Endometrium (tissue), 2 donors: ENCODE measurements around the gene GRID2.

Experiments used
- FAIRE-seq: peaks from 2 replicates; lab custom pipeline; 2012; peaks lifted over from hg19 to GRCh38; lab: Jason Lieb, UNC
- donor health status: control.
- donor health status: control.

GRID2 gene

DNA sequence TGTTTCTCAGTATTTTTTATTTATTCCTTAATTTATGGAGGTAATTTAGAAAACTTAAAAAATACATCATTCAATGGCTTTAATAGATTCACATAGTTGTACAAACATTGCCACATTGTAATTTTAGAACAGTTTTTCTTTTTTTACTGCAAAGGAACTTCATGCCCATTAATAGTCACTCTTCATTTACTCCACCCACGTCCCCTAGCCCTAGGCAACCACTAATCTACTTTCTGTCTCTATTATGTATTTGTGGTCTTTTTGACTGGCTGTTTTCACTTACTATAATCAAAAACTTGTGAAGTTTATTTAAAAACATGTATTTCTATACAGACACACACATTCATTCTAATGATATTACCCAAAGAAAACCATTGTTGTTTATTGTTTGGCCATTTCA lies 664.8 kb downstream of the GRID2 start:
- no peak for FAIRE-seq

DNA sequence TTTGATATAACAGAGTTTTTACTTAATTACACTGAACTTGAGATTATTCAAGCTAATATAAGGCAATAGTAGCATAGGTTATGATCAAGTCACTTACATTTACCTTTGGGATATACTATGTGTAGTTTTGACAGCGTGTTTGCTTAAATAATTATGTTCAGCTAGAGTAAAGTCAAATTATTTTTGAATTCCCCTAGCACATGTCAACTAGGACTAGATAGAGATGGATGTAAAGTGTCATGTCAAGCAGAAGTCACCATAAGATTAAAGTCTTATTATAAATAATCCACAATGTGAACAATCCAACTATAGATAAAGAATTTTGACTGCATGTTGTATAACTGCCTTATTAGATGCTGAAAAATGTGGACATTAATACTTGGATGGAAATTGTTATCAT lies 665.2 kb downstream of the GRID2 start:
- FAIRE-seq = no peak

- peak; percentile 94 for FAIRE-seq
Measured at GRCh38 chr4:92969650-92970379, 666.0 kb downstream of the GRID2 start.

- no peak for FAIRE-seq
Measured at GRCh38 chr4:92970996-92971395, 667.2 kb downstream of the GRID2 start.

DNA sequence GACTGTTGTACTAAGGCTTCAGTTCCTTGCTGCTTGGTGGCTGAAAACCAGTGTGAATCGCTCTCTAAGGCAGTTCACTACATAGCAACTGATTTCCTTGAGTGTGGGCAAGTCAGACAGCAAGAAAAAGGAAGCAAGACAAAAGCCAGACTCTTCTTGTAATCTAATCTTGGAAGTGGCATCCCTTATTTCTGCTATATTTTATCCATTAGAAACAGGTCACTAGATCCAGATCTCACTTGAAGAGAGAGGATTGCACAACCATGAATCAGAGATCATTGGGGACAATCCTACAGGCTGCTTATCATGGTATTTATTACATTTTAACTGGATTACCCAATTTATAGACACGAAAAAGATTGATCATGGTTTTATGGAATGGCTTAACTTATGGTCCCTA lies 684.5 kb downstream of the GRID2 start:
- FAIRE-seq = no peak

DNA sequence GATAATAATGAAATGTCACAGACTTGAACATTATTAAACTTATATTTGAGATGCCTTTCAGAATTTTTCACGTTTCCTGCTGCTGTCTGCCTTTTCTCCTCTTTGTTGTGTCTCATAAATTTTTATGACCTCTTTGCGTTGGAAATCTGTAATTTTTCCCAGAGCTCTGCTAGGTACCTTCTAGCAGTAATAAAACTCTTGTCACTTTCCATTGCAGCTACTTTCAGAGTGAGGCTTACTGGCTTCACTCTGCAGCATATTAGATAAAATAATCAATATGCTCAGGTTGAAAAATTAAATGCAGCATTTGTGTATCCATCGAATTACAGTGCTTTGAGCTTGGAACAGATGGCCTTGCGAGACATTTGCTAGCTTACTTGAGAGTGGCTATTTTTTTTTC lies 689.0 kb downstream of the GRID2 start:
- no peak for FAIRE-seq

DNA sequence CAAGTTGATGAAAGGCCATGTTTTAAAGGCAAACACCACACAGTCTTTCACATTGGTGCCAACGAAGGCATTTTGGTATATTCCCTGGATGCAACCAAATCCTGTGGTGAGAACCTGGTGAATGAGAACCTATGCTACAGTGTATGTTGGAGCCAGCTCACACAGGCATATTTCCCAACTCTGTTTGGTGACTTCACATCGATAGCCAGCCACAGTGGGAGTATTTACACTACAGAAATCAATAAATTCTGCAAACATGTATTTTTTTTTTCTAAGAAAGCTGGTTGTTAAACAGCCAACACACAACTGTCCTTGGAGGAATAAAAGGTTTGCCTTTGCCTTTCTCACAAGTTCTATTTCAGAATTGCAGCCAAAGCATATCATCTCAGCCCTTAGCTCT lies 691.0 kb downstream of the GRID2 start:
- no peak for FAIRE-seq

DNA sequence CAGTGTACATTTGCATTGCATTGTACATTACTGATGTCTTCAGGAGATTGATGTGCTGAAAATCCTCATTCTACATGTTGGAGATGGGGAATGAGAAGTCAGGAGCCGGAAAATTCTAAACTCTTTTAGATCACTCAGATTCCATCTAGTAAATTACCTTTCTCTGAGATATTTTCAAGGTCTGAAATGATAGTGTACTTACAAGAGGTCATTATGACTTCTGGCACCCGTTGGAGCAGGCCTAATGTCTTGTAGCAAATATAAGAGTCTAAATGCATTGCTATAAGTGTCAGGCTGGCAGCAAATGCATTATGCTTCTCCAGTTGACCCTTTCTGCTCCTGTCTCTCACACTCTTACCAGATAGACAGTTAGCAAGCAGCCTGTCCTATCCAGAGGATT lies 692.8 kb downstream of the GRID2 start:
- FAIRE-seq = no peak

GRCh38 chr4:93000910-93001309 lies 697.1 kb downstream of the GRID2 start:
- no peak for FAIRE-seq

DNA sequence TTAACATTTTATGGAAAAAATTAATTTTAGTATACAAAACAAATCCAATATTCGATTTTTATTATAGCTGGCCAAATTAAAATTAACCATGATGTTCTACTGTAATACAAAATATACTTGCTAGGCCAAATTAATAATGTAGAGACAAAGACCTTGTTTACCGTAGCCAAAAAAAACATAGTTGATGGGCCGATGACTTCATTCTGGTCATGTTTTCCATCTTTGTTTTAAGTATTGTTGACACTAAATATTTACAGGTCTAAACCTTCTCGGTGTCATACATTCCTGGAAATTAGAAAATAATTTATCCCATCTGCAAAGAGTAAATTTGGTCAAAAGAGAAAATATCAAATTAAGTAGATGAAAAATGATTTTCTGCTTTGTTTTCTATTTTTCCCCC lies 698.5 kb downstream of the GRID2 start:
- FAIRE-seq = peak; percentile 31

DNA sequence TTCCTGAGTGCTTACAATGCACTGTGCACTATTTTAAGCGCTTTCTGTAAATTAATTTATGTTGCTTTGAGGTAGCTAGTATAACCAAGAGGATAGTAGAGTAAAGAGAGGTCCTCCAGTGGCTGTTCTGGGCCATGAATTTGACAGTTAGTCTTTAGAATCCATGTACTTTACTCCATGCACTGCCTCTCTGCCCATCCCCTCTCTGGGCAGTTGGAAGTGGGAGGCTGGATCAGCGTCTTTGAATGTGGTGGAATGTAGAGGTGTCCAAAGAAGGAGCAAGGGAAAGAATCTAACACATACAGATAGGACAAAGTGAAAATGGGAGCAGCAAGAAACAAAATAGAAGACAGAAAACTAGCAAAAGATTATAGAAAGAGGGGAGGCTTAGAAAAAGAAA lies 712.6 kb downstream of the GRID2 start:
- FAIRE-seq = no peak

GRCh38 chr4:93018243-93018642 lies 714.5 kb downstream of the GRID2 start:
- FAIRE-seq = no peak

GRCh38 chr4:93018806-93019205 lies 715.0 kb downstream of the GRID2 start:
- FAIRE-seq = no peak

- no peak for FAIRE-seq
Measured at GRCh38 chr4:93029769-93030168, 726.0 kb downstream of the GRID2 start.

DNA sequence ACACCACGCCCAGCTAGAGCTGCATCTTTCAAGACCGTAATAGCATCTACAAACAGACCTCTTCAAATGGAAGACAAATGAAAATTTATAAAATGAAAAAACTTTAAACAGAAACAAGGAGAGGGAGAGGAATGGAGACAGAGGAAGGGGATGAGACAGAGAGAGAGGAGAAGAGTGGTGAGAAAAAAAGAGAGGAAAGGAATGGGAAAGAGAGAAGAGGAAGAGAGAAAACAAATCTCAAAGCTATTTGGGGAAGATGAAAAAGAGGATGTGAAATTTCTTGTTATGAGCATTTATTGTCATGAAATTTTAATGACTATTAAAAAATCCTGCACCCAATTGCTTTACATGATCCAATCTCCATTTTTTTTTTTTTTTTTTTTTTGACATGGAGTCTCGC lies 726.9 kb downstream of the GRID2 start:
- no peak for FAIRE-seq

DNA sequence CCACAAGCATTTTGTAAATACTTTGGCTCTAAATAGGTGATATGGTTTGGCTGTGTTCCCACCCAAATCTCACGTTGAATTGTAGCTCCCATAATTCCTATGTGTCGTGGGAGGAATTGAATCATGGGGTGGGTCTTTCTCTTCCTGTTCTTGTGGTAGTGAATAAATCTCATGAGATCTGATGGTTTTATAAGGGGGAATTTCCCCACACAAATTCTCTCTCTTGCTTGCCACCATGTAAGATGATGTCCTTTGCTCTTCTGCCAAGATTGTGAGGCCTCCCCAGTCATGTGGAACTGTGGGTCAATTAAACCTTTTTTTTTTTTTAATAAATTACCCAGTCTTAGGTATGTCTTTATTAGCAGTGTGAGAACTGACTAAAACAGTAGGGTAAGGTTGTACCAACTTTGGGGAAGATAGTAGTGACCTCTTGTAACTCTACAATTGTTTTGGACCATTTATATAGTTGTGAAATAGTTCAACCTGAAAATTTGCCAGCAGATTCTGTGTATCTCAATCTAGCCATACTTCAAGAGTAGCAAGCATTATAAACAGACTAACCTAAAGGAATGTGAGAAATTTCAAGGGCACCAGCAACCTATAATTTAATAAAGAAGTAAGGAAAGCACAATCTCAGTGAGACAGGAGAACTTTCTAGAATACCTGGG lies 727.8 kb downstream of the GRID2 start:
- FAIRE-seq = no peak

DNA sequence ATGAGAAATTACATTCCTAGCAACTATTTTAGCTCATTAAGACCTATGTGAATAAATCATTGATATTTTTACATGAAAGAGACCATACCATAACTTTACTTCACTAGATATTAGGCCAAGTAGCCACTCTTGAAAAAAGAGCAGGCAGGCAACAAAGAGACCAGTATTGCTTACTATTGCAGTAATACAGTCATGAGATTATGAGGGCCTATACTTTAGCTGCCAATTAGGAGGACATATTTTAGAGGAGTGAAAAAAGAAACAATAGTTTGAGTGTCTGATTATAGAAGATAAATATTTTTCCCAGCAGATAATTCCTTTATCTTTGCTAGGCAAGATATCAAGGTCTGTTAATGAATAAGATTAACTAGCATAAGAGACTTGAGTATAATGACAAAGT lies 739.0 kb downstream of the GRID2 start:
- FAIRE-seq = no peak

DNA sequence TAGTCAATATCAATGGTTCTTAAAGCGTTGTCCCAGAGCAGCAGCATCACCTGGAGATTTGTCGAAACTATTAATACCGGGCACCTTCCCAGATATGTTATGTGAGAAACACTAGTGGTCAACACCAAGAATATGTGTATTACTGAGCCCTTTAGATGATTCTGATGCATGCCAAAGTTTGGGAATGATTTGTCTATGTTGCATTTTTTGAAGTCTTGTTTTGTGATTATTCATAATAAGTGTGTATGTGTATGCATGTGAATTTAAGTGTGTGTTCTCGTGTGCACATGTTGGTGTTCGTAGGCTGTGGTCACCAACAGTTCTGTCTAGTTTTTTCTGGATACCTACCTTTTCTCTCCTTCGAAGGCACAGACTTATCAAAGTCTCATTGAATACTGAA lies 749.4 kb downstream of the GRID2 start:
- FAIRE-seq = no peak

DNA sequence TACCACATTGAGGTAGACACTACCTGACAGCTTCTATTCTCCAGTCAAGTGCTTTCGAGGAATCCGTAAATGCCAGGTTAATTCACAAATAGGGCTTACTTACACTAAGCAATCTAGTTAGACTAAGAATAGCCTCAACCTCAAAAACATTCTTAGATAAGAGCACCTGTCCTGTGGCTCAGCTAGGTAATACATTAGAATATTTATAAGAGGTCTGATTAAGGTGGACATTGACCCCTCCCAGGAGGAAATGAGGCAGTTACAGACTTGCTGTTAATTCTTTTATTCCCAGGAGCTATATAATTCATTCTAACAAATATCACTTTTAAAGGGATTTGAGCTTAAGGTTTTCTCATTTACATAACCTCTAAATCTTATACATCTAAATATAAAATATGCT lies 758.1 kb downstream of the GRID2 start:
- FAIRE-seq = no peak

- FAIRE-seq = no peak
Measured at GRCh38 chr4:93063325-93063724, 759.6 kb downstream of the GRID2 start.

DNA sequence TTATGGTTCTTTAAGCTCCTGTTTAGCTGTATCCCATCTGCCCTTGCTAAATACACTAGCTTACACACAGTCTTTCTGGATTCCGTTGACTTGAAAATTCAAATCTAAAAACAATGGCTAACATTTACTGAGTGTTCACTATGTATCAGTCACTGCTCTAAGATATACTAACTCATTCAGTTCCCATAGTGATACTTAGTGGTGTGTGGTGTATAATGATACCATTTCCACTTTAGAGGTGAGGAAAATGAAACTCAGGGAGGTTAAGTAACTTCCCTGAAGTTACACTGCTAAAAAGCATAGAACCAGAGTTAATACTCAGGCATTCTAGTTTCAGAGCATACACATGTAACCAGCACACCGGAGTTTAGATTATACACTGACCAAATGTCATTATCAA lies 762.0 kb downstream of the GRID2 start:
- FAIRE-seq = no peak

DNA sequence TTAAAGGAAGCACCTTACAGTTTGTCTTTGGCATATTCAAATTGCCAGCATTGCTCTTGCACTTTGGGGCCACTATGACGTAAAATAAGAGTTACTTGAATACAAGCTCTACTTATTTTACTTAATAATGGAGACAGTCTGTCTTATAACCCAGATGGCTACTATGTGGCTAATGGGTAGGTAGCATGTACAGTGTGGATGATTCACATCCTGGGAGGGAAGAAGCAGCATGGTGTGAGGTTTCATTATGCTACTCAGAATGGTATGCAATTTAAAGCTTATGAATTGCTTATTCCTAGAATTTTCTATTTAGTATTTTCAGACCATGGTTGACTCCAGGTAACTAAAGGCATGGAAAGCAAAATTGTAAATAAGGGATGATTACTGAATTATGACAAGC lies 763.0 kb downstream of the GRID2 start:
- FAIRE-seq = no peak

GRCh38 chr4:93072292-93072691 lies 768.5 kb downstream of the GRID2 start:
- no peak for FAIRE-seq

GRCh38 chr4:93080316-93080715 lies 776.5 kb downstream of the GRID2 start:
- no peak for FAIRE-seq
